GM23338 (cell line): ENCODE measurements around the gene AVPR1B. TPM values are rescaled to one million over a fixed set of nuclear protein-coding genes. Genes with fewer than 3 reads are reported as not detected.

Experiments used
- ATAC-seq: fragments of 200-7000 bp; cut with Tn5 transposase; 3 replicates; pipeline ENCODE4 v1.9.1; 2020
- DNase-seq: peaks from one replicate; pipeline ENCODE4 v3.0.0-alpha.2; 2015; ENCODE audit warnings: low spot score
- H2AFZ ChIP-seq: fragments of 200-600 bp; sonication (generic); 2 replicates; pipeline ENCODE4 v1.8.0; 2016; ENCODE audit warnings: antibody characterized with exemption, mild to moderate bottlenecking, moderate library complexity
- H3F3A ChIP-seq: fragments of 200-600 bp; sonication (generic); replicated peaks from 2 replicates; pipeline ENCODE4 v1.8.0; 2017; ENCODE audit warnings: antibody characterized with exemption, mixed run types, low read depth
- H3K27ac ChIP-seq: fragments of 200-600 bp; sonication (generic); 2 replicates; pipeline ENCODE4 v1.6.1; 2016; ENCODE audit warnings: low read depth
- H3K27me3 ChIP-seq: fragments of 200-600 bp; sonication (generic); 2 replicates; pipeline ENCODE4 v1.8.0; 2016; ENCODE audit warnings: mild to moderate bottlenecking, mixed run types, moderate library complexity; ENCODE audit not compliant: insufficient read depth
- H3K36me3 ChIP-seq: fragments of 200-600 bp; sonication (generic); 2 replicates; pipeline ENCODE4 v1.8.0; 2016; ENCODE audit warnings: mild to moderate bottlenecking; ENCODE audit not compliant: insufficient read depth
- H3K4me1 ChIP-seq: fragments of 200-600 bp; sonication (generic); 2 replicates; pipeline ENCODE4 v1.8.0; 2016; ENCODE audit warnings: mild to moderate bottlenecking, moderate library complexity; ENCODE audit not compliant: insufficient read depth
- H3K4me2 ChIP-seq: fragments of 200-600 bp; sonication (generic); 2 replicates; pipeline ENCODE4 v1.7.1; 2017; ENCODE audit warnings: mixed run types
- H3K4me3 ChIP-seq: fragments of 200-600 bp; sonication (generic); 2 replicates; pipeline ENCODE4 v1.6.1; 2016; ENCODE audit warnings: mixed run types
- H3K79me2 ChIP-seq: fragments of 200-600 bp; sonication (generic); replicated peaks from 2 replicates; pipeline ENCODE4 v1.8.0; 2017; ENCODE audit warnings: mild to moderate bottlenecking; ENCODE audit not compliant: insufficient read depth
- H3K9me2 ChIP-seq: fragments of 200-600 bp; sonication (generic); 2 replicates; pipeline ENCODE4 v1.8.0; 2017; ENCODE audit not compliant: insufficient read depth
- H4K20me1 ChIP-seq: fragments of 200-600 bp; sonication (generic); replicated peaks from 2 replicates; pipeline ENCODE4 v1.8.0; 2017; ENCODE audit warnings: mild to moderate bottlenecking; ENCODE audit not compliant: insufficient read depth
- H3K27ac Mint-ChIP-seq: 2 replicates; pipeline ENCODE4 v1.8.0; 2020; ENCODE audit warnings: inconsistent platforms, mild to moderate bottlenecking, moderate library complexity, mixed read lengths
- H3K27me3 Mint-ChIP-seq: 3 replicates; pipeline ENCODE4 v1.8.0; 2022; ENCODE audit warnings: low read depth, mild to moderate bottlenecking, moderate library complexity, mixed read lengths, inconsistent platforms; ENCODE audit not compliant: insufficient read depth, poor library complexity
- H3K36me3 Mint-ChIP-seq: 3 replicates; pipeline ENCODE4 v1.8.0; 2021; ENCODE audit warnings: low read depth, mild to moderate bottlenecking, inconsistent platforms, moderate library complexity, mixed read lengths
- H3K4me1 Mint-ChIP-seq: 3 replicates; pipeline ENCODE4 v1.8.0; 2020; ENCODE audit warnings: mild to moderate bottlenecking, inconsistent platforms, mixed read lengths
- H3K4me3 Mint-ChIP-seq: 3 replicates; pipeline ENCODE4 v1.8.0; 2021; ENCODE audit warnings: moderate library complexity, mild to moderate bottlenecking, inconsistent platforms, mixed read lengths
- H3K9me3 Mint-ChIP-seq: 3 replicates; pipeline ENCODE4 v1.8.0; 2020; ENCODE audit warnings: moderate library complexity, mild to moderate bottlenecking, inconsistent platforms, mixed read lengths
- CREB1 ChIP-seq: fragments of 250-450 bp; sonication (Bioruptor Pico); IDR thresholded peaks from 2 replicates; pipeline ENCODE4 v1.5.0; 2020; ENCODE audit warnings: low read depth, mild to moderate bottlenecking, moderate library complexity
- STAT1 ChIP-seq: IDR thresholded peaks from one replicate; pipeline ENCODE4 v1.6.1; 2016; ENCODE audit warnings: antibody characterized with exemption; ENCODE audit not compliant: unreplicated experiment
- ZNF114 ChIP-seq: fragments of 250-450 bp; sonication (Bioruptor Pico); IDR thresholded peaks from 2 replicates; pipeline ENCODE4 v1.5.0; 2020; ENCODE audit warnings: mild to moderate bottlenecking, moderate library complexity
- ZNF331 ChIP-seq: fragments of 250-450 bp; sonication (Bioruptor Pico); IDR thresholded peaks from 2 replicates; pipeline ENCODE4 v1.5.0; 2020; ENCODE audit warnings: low read depth, mild to moderate bottlenecking, moderate library complexity
- polyA plus RNA-seq: library from polyadenylated mRNA; unstranded; fragments of >200 nt; fragmentation: Nextera tagmentation; extraction: Ambion mirVana; gene quantifications from 2 replicates; pipeline ENCODE4 v1.2.1, GENCODE V29; 2016
- total RNA-seq: library from RNA; depleted of rRNA; stranded (reverse); fragments of >200 nt; shearing (Covaris generic); gene quantifications from 2 replicates; pipeline ENCODE4 v1.2.3, GENCODE V29; 2014
- TF ChIP-seq, protein P1 (sequence below): fragments of 250-450 bp; sonication (Bioruptor Pico); IDR thresholded peaks from 2 replicates; pipeline ENCODE4 v1.5.0; 2020; ENCODE audit warnings: mild to moderate bottlenecking, moderate library complexity
- TF ChIP-seq, protein P2 (sequence below): IDR thresholded peaks from one replicate; pipeline ENCODE4 v1.6.1; 2018; ENCODE audit warnings: antibody characterized with exemption; ENCODE audit not compliant: unreplicated experiment

The AVPR1B gene
- total and polyA plus RNA-seq, 2 experiments from 2014 or later: 0.24 to 0.52 TPM

DNA sequence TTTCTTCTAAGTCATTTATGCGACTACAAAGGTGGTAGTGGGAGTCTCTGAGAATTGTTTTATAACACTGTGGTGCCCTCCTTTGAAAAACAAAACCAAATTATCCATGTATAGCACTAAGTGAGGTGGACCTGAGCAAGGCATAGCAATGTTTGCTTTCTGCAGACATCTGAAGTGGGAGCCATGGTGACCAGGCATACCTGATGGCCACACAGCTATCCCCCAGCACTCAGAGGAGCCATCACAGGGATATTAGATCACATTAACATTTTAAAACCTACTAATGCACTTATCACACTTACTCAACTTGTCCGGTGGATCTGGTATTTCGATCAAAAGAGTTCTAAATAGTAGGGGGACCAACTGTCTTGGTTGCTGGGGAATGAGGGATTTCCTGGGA lies 24.8 kb upstream of the AVPR1B start (continued):
- TF ChIP-seq, protein P1, sequence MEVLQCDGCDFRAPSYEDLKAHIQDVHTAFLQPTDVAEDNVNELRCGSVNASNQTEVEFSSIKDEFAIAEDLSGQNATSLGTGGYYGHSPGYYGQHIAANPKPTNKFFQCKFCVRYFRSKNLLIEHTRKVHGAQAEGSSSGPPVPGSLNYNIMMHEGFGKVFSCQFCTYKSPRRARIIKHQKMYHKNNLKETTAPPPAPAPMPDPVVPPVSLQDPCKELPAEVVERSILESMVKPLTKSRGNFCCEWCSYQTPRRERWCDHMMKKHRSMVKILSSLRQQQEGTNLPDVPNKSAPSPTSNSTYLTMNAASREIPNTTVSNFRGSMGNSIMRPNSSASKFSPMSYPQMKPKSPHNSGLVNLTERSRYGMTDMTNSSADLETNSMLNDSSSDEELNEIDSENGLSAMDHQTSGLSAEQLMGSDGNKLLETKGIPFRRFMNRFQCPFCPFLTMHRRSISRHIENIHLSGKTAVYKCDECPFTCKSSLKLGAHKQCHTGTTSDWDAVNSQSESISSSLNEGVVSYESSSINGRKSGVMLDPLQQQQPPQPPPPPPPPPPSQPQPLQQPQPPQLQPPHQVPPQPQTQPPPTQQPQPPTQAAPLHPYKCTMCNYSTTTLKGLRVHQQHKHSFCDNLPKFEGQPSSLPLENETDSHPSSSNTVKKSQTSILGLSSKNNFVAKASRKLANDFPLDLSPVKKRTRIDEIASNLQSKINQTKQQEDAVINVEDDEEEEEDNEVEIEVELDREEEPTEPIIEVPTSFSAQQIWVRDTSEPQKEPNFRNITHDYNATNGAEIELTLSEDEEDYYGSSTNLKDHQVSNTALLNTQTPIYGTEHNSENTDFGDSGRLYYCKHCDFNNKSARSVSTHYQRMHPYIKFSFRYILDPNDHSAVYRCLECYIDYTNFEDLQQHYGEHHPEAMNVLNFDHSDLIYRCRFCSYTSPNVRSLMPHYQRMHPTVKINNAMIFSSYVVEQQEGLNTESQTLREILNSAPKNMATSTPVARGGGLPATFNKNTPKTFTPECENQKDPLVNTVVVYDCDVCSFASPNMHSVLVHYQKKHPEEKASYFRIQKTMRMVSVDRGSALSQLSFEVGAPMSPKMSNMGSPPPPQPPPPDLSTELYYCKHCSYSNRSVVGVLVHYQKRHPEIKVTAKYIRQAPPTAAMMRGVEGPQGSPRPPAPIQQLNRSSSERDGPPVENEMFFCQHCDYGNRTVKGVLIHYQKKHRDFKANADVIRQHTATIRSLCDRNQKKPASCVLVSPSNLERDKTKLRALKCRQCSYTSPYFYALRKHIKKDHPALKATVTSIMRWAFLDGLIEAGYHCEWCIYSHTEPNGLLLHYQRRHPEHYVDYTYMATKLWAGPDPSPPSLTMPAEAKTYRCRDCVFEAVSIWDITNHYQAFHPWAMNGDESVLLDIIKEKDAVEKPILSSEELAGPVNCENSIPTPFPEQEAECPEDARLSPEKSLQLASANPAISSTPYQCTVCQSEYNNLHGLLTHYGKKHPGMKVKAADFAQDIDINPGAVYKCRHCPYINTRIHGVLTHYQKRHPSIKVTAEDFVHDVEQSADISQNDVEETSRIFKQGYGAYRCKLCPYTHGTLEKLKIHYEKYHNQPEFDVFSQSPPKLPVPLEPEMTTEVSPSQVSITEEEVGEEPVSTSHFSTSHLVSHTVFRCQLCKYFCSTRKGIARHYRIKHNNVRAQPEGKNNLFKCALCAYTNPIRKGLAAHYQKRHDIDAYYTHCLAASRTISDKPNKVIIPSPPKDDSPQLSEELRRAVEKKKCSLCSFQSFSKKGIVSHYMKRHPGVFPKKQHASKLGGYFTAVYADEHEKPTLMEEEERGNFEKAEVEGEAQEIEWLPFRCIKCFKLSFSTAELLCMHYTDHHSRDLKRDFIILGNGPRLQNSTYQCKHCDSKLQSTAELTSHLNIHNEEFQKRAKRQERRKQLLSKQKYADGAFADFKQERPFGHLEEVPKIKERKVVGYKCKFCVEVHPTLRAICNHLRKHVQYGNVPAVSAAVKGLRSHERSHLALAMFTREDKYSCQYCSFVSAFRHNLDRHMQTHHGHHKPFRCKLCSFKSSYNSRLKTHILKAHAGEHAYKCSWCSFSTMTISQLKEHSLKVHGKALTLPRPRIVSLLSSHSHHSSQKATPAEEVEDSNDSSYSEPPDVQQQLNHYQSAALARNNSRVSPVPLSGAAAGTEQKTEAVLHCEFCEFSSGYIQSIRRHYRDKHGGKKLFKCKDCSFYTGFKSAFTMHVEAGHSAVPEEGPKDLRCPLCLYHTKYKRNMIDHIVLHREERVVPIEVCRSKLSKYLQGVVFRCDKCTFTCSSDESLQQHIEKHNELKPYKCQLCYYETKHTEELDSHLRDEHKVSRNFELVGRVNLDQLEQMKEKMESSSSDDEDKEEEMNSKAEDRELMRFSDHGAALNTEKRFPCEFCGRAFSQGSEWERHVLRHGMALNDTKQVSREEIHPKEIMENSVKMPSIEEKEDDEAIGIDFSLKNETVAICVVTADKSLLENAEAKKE (CRISPR knock-in tag): no peak

DNA sequence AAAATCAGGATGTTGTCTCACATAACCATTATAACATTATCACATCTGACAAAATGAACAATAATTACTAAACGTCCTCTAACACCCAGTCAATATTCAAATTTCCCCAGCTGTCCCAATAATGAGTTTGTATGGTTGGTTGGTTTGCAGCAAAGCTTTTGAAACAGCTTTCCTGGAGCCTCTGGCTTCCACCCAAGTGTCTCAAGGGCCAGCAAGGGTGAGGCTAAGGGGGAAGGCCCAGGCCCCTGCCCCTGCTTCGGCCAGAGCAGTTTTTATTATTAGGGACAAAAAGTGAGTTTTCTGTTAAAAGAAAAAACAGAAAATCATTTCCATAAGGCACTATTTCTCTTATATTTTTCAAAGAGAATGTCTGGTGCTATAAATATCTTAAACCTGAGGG lies 19.1 kb upstream of the AVPR1B start:
- H3K4me1 ChIP-seq: peaks cover 8% of the 10 kb centered on the region
- TF ChIP-seq, protein P2, sequence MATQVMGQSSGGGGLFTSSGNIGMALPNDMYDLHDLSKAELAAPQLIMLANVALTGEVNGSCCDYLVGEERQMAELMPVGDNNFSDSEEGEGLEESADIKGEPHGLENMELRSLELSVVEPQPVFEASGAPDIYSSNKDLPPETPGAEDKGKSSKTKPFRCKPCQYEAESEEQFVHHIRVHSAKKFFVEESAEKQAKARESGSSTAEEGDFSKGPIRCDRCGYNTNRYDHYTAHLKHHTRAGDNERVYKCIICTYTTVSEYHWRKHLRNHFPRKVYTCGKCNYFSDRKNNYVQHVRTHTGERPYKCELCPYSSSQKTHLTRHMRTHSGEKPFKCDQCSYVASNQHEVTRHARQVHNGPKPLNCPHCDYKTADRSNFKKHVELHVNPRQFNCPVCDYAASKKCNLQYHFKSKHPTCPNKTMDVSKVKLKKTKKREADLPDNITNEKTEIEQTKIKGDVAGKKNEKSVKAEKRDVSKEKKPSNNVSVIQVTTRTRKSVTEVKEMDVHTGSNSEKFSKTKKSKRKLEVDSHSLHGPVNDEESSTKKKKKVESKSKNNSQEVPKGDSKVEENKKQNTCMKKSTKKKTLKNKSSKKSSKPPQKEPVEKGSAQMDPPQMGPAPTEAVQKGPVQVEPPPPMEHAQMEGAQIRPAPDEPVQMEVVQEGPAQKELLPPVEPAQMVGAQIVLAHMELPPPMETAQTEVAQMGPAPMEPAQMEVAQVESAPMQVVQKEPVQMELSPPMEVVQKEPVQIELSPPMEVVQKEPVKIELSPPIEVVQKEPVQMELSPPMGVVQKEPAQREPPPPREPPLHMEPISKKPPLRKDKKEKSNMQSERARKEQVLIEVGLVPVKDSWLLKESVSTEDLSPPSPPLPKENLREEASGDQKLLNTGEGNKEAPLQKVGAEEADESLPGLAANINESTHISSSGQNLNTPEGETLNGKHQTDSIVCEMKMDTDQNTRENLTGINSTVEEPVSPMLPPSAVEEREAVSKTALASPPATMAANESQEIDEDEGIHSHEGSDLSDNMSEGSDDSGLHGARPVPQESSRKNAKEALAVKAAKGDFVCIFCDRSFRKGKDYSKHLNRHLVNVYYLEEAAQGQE: no peak
- TF ChIP-seq ZNF114 (CRISPR knock-in tag) (no peak), STAT1 (no peak), ZNF331 (no peak), CREB1 (CRISPR knock-in tag) (no peak)
- TF ChIP-seq, protein P1 (CRISPR knock-in tag): no peak

More for the DNA sequence above, 19.1 kb upstream of the AVPR1B start:
- Mint-ChIP-seq H3K36me3 (no peaks in the 10 kb centered on the region), H3K27ac (no peak overlapping the region), H3K27me3 (no peaks in the 10 kb centered on the region), H3K4me3 (no peak overlapping the region), H3K9me3 (peaks cover 2% of the 10 kb centered on the region; the same call in 1 of the 3 replicates), H3K4me1 (peaks cover 6% of the 10 kb centered on the region; the same call in 2 of the 3 replicates)
- Histone ChIP-seq H4K20me1 (no peaks in the 10 kb centered on the region), H3K79me2 (no peaks in the 10 kb centered on the region), H3F3A (no peaks in the 10 kb centered on the region), H3K27me3 (no peaks in the 10 kb centered on the region), H3K36me3 (no peaks in the 10 kb centered on the region), H3K4me2 (no peak overlapping the region), H2AFZ (no peak overlapping the region), H3K9me2 (peaks cover 6% of the 10 kb centered on the region; the same call in 1 of the 2 replicates), H3K4me3 (no peak overlapping the region), H3K27ac (no peak overlapping the region)
- ATAC-seq (no peak), DNase-seq (no peak)
